Measurements from ENCODE around the gene CCNL2. TPM values are rescaled to one million over a fixed set of nuclear protein-coding genes. Genes with fewer than 3 reads are reported as not detected.

Gene CCNL2
- total RNA-seq, 2 experiments from 2014 or later, result 86.3 to 92.4 TPM

- Mint-ChIP-seq H3K36me3 (ENCODE audit: low read depth) (no peaks in the 10 kb centered on the region), H3K27me3 (peaks cover under 1% of the 10 kb centered on the region), H3K9me3 (no peaks in the 10 kb centered on the region), H3K27ac (no peak overlapping the region), H3K4me3 (no peak overlapping the region), H3K4me1 (ENCODE audit: low read depth) (peaks cover 17% of the 10 kb centered on the region)
- ATAC-seq, result no peak
- POLR2A ChIA-PET, result interaction anchor here (2.4 kb wide), 1 partner anchor 12 kb away, joined by 10 read pairs; no protein-coding TSS in a partner anchor
- CTCF ChIA-PET, result no interaction called here
- DNase-seq, result peak; percentile 37
- TF ChIP-seq CTCF (IDR thresholded peaks at IDR 0.05), result no peak
- intact Hi-C loops (cut with micrococcal nuclease), result no loop called here
Measured at GRCh38 chr1:1359308-1359663, 39.8 kb downstream of the CCNL2 start.

GRCh38 chr1:1358433-1359271, 40.5 kb downstream of the CCNL2 start, which contains the start of gene MXRA8:
Gene MXRA8, minus strand, starts transcription at chr1:1358555. Its CDS starts 51 bp downstream, at chr1:1358504.
- peak; percentile 62 for DNase-seq
- peak; percentile 60 for ATAC-seq
- H3K4me3 Mint-ChIP-seq, result no peak within 1 kb of the TSS
- intact Hi-C loops (cut with micrococcal nuclease), result no loop called here
- H3K27ac Mint-ChIP-seq, result no peak within 1 kb of the TSS
- no peaks in the 10 kb centered on the region for H3K9me3 Mint-ChIP-seq
- POLR2A ChIA-PET, result interaction anchor here (2.4 kb wide), 1 partner anchor 13 kb away, joined by 10 read pairs; no protein-coding TSS in a partner anchor
- no peaks in the 10 kb centered on the region for H3K36me3 Mint-ChIP-seq (ENCODE audit: low read depth)
- peaks cover 19% of the 10 kb centered on the region for H3K4me1 Mint-ChIP-seq (ENCODE audit: low read depth)
- peaks cover 3% of the 10 kb centered on the region for H3K27me3 Mint-ChIP-seq
- TF ChIP-seq CTCF (IDR thresholded peaks at IDR 0.05), result no peak
- CTCF ChIA-PET, result no interaction called here

- POLR2A ChIA-PET, result interaction anchor here (2.4 kb wide), 1 partner anchor 13 kb away, joined by 10 read pairs; no protein-coding TSS in a partner anchor
- Mint-ChIP-seq H3K36me3 (ENCODE audit: low read depth) (no peaks in the 10 kb centered on the region), H3K27ac (no peak overlapping the region), H3K9me3 (no peaks in the 10 kb centered on the region), H3K4me1 (ENCODE audit: low read depth) (peaks cover 22% of the 10 kb centered on the region), H3K27me3 (peaks cover 3% of the 10 kb centered on the region), H3K4me3 (no peak overlapping the region)
- no peak for TF ChIP-seq CTCF (IDR thresholded peaks at IDR 0.05)
- DNase-seq (no peak), ATAC-seq (no peak)
- CTCF ChIA-PET, result no interaction called here
- intact Hi-C loops (cut with micrococcal nuclease), result no loop called here
Measured at GRCh38 chr1:1357871-1358432, 41.2 kb downstream of the CCNL2 start.

- DNase-seq, result no peak
- POLR2A ChIA-PET, result interaction anchor here (1.2 to 2.4 kb wide), 2 partner anchors 14 to 18 kb away, joined by 3 to 10 read pairs; partner anchors contain the start of gene AURKAIP1
Measured at GRCh38 chr1:1356796-1357401, 42.2 kb downstream of the CCNL2 start.

More at GRCh38 chr1:1356796-1357401, 42.2 kb downstream of the CCNL2 start:
- Mint-ChIP-seq H3K27me3 (peaks cover 12% of the 10 kb centered on the region), H3K27ac (no peak overlapping the region), H3K4me1 (ENCODE audit: low read depth) (peaks cover 27% of the 10 kb centered on the region), H3K9me3 (no peaks in the 10 kb centered on the region), H3K4me3 (no peak overlapping the region), H3K36me3 (ENCODE audit: low read depth) (no peaks in the 10 kb centered on the region)
- CTCF ChIA-PET, result no interaction called here
- intact Hi-C loops (cut with micrococcal nuclease), result no loop called here
- peak; percentile 23 for ATAC-seq
- no peak for TF ChIP-seq CTCF (IDR thresholded peaks at IDR 0.05)

Measured in activated CD8-positive, alpha-beta T cell treated with anti-CD3 and anti-CD28 coated beads for 36 hours (primary cell).